ENCODE measurements around the gene ZFYVE1. TPM values are rescaled to one million over a fixed set of nuclear protein-coding genes. Genes with fewer than 3 reads are reported as not detected.
"Not testable (repeated sequence)": the region's sequence is repeated elsewhere in the genome, so short reads cannot be mapped to it uniquely, and the experiment has no call there.

ZFYVE1 gene
- total RNA-seq, 2 experiments from 2014 or later = 13.9 to 14.7 TPM

DNA sequence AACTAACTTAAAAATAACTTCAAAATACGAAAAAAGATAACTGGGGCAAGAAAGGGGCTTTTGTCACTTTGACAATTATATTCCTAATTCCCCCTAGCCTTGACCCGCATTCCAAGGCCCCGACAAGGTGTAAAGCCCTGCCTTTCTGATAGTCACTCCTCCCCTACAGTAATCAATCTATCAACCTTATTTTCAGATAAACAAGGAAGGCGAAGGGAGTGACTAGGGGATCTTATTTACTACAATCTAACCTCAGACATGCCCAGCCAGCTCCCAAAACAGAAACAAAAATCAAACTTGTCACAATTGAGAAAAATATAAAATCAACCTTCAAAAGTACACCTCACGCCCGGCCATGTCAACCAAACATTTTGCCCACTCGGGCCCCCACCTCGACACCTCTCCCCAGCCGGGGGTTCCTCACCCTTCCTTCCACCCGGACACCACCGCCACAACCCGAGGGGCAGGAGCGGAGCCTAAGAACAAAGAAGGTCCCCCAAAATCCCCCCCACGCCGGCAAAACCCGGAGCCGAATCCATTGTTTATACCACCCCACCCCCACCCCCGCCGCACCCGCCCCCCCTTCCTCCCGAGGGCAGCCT is 562 bp downstream of the ZFYVE1 start:
- DNase-seq = no peak
- no peaks in the 10 kb centered on the region for H3K27me3 Mint-ChIP-seq
- peaks cover 44% of the 10 kb centered on the region for H3K4me1 Mint-ChIP-seq
- H3K9me3 Mint-ChIP-seq (ENCODE audit: low read depth) = no peaks in the 10 kb centered on the region
- CTCF ChIA-PET = interaction anchor here (0.8 to 2.9 kb wide), 7 partner anchors 12 to 509 kb away, joined by 3 to 8 read pairs (median 3); partner anchors contain the start of gene RBM25
- peak overlapping the region; percentile 92 for H3K4me3 Mint-ChIP-seq
- no peak for ATAC-seq
- peaks cover 28% of the 10 kb centered on the region for H3K36me3 Mint-ChIP-seq
- peak overlapping the region; percentile 81 for H3K27ac Mint-ChIP-seq

DNA sequence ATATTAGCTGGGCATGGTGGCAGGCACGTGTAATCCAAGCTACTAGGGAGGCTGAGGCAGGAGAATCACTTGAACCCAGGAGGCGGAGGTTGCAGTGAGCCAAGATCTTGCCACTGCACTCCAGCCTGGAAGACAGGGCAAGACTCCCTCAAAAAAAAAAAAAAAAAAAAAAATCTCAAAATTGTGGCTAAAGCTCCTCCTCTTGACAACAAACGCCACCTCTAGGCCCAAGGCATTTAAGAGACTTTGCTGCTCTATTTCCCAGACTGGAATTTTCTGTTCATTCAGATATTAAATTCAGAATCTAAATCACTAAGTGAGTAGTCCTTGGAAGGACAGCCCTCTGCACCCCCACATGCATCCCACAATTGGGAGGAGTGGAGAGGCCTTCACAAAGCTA is 1.4 kb downstream of the ZFYVE1 start:
- H3K36me3 Mint-ChIP-seq = peaks cover 29% of the 10 kb centered on the region
- CTCF ChIA-PET = interaction anchor here (1.1 kb wide), 1 partner anchor 11 kb away, joined by 3 read pairs; no protein-coding TSS in a partner anchor
- DNase-seq = no peak
- no peaks in the 10 kb centered on the region for H3K9me3 Mint-ChIP-seq (ENCODE audit: low read depth)
- H3K4me3 Mint-ChIP-seq = no peak overlapping the region
- no peak overlapping the region for H3K27ac Mint-ChIP-seq
- peaks cover 44% of the 10 kb centered on the region for H3K4me1 Mint-ChIP-seq
- ATAC-seq = no peak
- H3K27me3 Mint-ChIP-seq = no peaks in the 10 kb centered on the region

DNA sequence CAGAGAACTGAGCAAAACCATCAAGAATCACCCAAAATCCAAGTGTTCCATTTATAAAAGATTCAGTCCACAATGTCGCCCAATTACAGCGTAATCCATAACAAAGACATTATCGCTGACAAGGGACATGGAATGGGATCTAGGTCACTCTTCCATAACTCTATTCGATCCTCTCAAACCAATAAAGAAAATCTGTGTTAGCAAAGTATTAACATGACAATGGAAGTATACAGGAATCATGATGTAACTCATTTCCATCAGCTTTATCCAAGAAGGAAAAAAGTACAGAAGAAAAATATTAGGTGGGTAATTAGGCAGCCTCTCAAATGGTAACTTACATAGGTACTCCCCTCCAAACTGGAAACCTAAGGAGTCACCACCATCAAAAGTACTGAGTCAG is 4.9 kb downstream of the ZFYVE1 start:
- no peak overlapping the region for H3K4me3 Mint-ChIP-seq
- no peak for ATAC-seq
- CTCF ChIA-PET = no interaction called here
- peaks cover 45% of the 10 kb centered on the region for H3K36me3 Mint-ChIP-seq
- H3K9me3 Mint-ChIP-seq (ENCODE audit: low read depth) = no peaks in the 10 kb centered on the region
- no peak overlapping the region for H3K27ac Mint-ChIP-seq
- H3K27me3 Mint-ChIP-seq = no peaks in the 10 kb centered on the region
- H3K4me1 Mint-ChIP-seq = peaks cover 38% of the 10 kb centered on the region
- no peak for DNase-seq

DNA sequence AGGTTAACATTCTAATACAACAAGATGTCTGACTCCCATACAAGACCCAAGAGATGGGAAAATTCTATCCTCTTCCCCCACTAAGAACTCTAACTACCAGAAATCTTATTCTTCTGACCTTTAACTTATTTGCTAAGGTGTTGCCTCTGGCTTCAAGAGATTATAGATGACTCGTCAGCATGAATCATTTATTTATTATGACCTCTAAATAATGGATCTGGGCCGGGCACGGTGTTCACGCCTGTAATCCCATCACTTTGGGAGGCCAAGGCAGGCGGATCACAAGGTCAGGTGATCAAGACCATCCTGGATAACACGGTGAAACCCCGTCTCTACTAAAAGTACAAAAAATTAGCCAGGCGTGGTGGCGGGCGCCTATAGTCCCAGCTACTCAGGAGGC is 10.9 kb downstream of the ZFYVE1 start:
- H3K27me3 Mint-ChIP-seq; H3K9me3 Mint-ChIP-seq (ENCODE audit: low read depth); CTCF ChIA-PET; H3K27ac Mint-ChIP-seq; DNase-seq; H3K4me3 Mint-ChIP-seq; ATAC-seq: not testable (repeated sequence)
- H3K36me3 Mint-ChIP-seq = peaks cover 44% of the 10 kb centered on the region
- H3K4me1 Mint-ChIP-seq = peaks cover 31% of the 10 kb centered on the region

DNA sequence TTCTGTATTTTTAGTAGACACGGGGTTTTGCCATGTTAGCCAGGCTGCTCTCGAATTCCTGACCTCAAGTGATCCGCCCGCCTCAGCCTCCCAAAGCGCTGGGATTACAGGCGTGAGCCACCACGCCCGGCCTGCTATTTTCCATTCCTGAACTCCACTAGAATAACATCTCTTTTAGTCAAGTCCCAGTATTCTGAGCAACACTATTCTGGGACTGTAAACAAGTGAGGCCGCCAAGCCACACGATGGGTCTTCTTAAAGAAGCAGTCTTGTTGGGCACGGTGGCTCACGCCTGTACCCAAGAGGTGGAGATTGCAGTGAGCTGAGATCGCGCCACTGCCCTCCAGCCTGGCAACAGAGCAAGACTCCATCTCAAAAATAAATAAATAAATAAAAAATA is 11.4 kb downstream of the ZFYVE1 start:
- Mint-ChIP-seq H3K4me1 (peaks cover 31% of the 10 kb centered on the region), H3K36me3 (peaks cover 44% of the 10 kb centered on the region)
- DNase-seq; H3K4me3 Mint-ChIP-seq; ATAC-seq; CTCF ChIA-PET; H3K9me3 Mint-ChIP-seq (ENCODE audit: low read depth); H3K27ac Mint-ChIP-seq; H3K27me3 Mint-ChIP-seq: not testable (repeated sequence)

DNA sequence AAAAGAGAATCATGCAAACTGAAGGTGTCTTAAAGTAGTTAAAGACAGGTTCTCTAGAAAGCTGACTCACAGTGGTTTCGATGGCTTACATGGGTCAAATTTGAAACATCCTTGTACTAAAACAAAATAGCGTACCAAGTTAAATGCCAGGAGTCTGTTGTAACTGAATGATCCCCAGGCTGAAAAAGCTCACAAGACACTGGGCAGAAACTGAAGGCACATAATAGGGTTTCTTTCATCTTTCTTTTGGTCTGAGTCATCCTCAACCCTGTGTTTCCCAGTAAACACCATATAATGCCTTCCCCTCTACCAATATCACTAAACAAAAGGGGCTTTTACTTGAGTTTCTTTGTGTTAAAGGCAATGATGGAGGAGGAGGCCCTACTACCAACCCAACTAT is 12.8 kb downstream of the ZFYVE1 start:
- H3K9me3 Mint-ChIP-seq (ENCODE audit: low read depth) = no peaks in the 10 kb centered on the region
- peaks cover 44% of the 10 kb centered on the region for H3K36me3 Mint-ChIP-seq
- DNase-seq (peak; percentile 46), ATAC-seq (peak; percentile 89)
- CTCF ChIA-PET = interaction anchor here (1.0 to 1.7 kb wide), 3 partner anchors 12 to 77 kb away, joined by 3 read pairs; partner anchors contain the start of gene RBM25
- H3K4me1 Mint-ChIP-seq = peaks cover 31% of the 10 kb centered on the region
- H3K27ac Mint-ChIP-seq = peak overlapping the region; percentile 71
- no peak overlapping the region for H3K4me3 Mint-ChIP-seq
- H3K27me3 Mint-ChIP-seq = no peaks in the 10 kb centered on the region

DNA sequence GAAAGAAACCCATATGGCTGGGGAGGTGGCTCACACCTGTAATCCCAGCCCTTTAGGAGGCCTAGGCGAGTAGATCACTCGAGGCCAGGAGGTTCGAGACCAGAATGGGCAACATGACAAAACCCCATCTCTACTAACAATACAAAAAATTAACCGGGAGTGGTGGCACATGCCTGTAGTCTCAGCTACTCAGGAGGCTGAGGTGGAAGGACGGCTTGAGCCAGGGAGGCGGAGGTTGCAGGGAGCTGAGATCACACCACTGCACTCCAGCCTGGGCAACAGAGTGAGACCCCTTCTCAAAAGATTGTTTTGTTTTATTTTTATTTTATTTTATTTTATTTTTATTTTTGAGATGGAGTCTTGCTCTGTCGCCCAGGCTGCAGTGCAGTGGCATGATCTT is 15.7 kb downstream of the ZFYVE1 start:
- DNase-seq; H3K4me3 Mint-ChIP-seq; H3K9me3 Mint-ChIP-seq (ENCODE audit: low read depth); H3K27me3 Mint-ChIP-seq; ATAC-seq; H3K27ac Mint-ChIP-seq: not testable (repeated sequence)
- Mint-ChIP-seq H3K4me1 (peaks cover 27% of the 10 kb centered on the region), H3K36me3 (peaks cover 41% of the 10 kb centered on the region)
- CTCF ChIA-PET = interaction anchor here (0.7 kb wide), 1 partner anchor 62 kb away, joined by 3 read pairs; no protein-coding TSS in a partner anchor

DNA sequence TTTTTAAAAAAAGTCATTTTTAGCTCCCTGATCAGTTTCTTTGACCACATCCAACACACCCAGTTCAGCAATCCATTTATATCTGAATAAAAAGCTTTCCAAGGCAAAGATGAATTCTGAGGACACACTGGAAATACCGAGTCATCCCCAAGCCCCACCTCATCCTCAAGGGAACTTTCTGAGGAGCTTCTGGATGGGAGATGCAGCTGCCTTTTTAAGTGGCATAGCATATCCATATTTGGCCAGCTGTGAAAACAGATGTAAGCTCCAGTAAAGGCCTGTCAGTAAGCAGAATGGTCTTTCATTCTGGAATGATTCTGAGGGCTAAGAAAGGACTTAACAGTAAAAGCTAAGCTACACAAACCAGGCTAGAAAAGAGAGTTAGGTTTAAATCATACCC is 18.4 kb downstream of the ZFYVE1 start:
- Mint-ChIP-seq H3K36me3 (peaks cover 27% of the 10 kb centered on the region), H3K4me1 (peaks cover 8% of the 10 kb centered on the region), H3K9me3 (ENCODE audit: low read depth) (no peaks in the 10 kb centered on the region), H3K4me3 (no peak overlapping the region), H3K27ac (no peak overlapping the region), H3K27me3 (no peaks in the 10 kb centered on the region)
- CTCF ChIA-PET = no interaction called here
- DNase-seq (no peak), ATAC-seq (no peak)

DNA sequence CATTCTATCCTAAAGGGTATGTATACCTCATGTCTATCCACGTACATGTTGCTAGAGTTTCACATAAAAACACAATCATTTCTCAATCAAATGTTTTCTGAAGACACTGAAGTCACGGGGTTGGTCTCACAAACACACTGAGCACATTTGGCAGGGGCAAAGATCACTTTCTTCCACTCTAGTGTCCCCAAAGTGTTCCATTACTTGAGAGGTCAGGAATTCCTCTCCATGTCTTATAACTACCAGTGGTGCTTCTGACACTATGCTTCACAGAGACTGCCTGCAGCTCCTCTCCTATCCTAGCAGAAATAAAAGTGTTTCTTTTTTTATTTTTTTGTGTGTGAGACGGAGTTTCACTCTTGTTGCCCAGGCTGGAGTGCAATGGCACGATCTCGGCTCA is 19.1 kb downstream of the ZFYVE1 start:
- no peaks in the 10 kb centered on the region for H3K9me3 Mint-ChIP-seq (ENCODE audit: low read depth)
- H3K27ac Mint-ChIP-seq = no peak overlapping the region
- H3K4me3 Mint-ChIP-seq = no peak overlapping the region
- ATAC-seq = no peak
- CTCF ChIA-PET = interaction anchor here (1.1 kb wide), 1 partner anchor 32 kb away, joined by 3 read pairs; no protein-coding TSS in a partner anchor
- H3K36me3 Mint-ChIP-seq = peaks cover 23% of the 10 kb centered on the region
- peaks cover 3% of the 10 kb centered on the region for H3K4me1 Mint-ChIP-seq
- DNase-seq = no peak
- H3K27me3 Mint-ChIP-seq = no peaks in the 10 kb centered on the region

DNA sequence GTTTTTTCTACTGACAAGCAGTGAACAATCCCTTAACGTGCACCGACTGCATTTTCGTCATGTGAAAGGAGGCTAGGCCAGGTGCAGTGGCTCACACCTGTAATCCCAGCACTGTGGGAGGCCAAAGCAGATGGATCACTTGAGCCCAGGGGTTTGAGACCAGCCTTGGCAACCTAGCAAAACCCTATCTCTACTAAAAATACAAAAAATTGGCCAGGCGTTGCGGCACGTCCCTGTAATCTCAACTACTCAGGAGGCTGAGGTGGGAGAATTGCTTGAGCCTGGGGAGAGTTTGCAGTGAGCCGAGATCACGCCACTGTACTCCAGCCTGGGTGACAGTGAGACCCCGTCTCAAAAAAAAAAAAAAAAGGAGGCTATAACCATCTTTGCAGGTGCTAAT is 22.3 kb downstream of the ZFYVE1 start:
- H3K4me1 Mint-ChIP-seq; CTCF ChIA-PET; H3K27ac Mint-ChIP-seq; H3K4me3 Mint-ChIP-seq; ATAC-seq; H3K9me3 Mint-ChIP-seq (ENCODE audit: low read depth); H3K27me3 Mint-ChIP-seq; DNase-seq: not testable (repeated sequence)
- peaks cover 15% of the 10 kb centered on the region for H3K36me3 Mint-ChIP-seq

DNA sequence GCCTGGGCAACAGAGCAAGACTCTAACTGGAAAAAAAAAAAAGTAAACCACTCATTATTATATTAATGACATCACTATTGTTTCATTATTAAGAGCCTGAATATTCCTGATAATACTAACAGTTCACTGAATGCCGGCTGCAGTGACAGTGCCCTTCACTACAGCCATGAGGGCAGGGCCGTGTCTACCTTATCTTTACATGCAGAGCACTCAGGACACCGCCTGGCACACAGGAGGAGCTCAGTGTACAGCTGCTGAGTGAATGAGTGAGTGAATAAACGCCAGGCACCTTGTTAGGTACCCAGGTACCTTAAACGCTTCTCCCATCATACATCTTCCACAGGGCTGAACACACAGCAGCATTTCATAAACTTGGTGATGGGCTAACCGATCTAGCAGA is 23.2 kb downstream of the ZFYVE1 start:
- peaks cover 3% of the 10 kb centered on the region for H3K4me1 Mint-ChIP-seq
- H3K9me3 Mint-ChIP-seq (ENCODE audit: low read depth) = no peaks in the 10 kb centered on the region
- peaks cover 7% of the 10 kb centered on the region for H3K36me3 Mint-ChIP-seq
- H3K27me3 Mint-ChIP-seq = no peaks in the 10 kb centered on the region
- DNase-seq (no peak), ATAC-seq (no peak)
- no peak overlapping the region for H3K4me3 Mint-ChIP-seq
- H3K27ac Mint-ChIP-seq = no peak overlapping the region
- CTCF ChIA-PET = no interaction called here

DNA sequence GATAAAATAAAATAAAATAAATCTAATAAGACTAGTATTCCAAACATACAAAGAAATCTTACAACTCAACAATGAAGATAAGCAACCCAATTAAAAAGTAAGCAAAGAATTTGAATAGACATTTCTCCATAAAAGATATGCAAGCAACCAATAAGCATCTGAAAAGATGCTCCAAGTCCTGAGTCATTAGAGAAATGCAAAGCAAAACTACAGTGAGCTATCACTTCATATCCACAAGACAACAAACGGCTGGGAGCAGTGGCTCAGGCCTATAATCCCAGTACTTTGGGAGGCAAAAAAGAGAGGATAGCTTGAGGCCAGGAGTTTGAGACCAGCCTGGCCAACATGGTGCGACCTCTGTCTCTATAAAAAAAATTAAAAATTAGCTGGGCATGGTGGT is 26.8 kb downstream of the ZFYVE1 start:
- DNase-seq (no peak), ATAC-seq (no peak)
- H3K27ac Mint-ChIP-seq = no peak overlapping the region
- CTCF ChIA-PET = interaction anchor here (1.0 kb wide), 1 partner anchor 472 kb away, joined by 6 read pairs; no protein-coding TSS in a partner anchor
- no peaks in the 10 kb centered on the region for H3K27me3 Mint-ChIP-seq
- H3K4me3 Mint-ChIP-seq = no peak overlapping the region
- no peaks in the 10 kb centered on the region for H3K9me3 Mint-ChIP-seq (ENCODE audit: low read depth)
- peaks cover 3% of the 10 kb centered on the region for H3K4me1 Mint-ChIP-seq
- peaks cover 23% of the 10 kb centered on the region for H3K36me3 Mint-ChIP-seq

DNA sequence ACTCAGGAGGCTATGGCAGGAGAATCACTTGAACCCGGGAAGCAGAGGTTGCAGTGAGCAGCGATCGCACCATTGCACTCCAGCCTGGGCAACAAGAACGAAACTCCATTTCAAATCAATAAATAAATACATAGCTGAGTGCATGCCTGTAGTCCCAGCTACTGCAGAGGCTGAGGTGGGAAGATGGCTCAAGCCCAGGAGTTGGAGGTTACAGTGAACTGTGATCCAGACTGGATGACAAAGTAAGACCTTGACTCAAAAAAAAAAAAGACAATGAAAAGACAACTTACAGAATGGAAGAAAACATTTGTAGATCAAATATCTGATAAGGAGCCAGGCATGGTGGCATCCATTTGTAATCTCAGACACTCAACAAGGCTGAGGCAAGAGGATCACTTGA is 27.6 kb downstream of the ZFYVE1 start:
- ATAC-seq (no peak), DNase-seq (no peak)
- Mint-ChIP-seq H3K36me3 (peaks cover 23% of the 10 kb centered on the region), H3K9me3 (ENCODE audit: low read depth) (no peaks in the 10 kb centered on the region), H3K4me3 (no peak overlapping the region), H3K4me1 (peaks cover 3% of the 10 kb centered on the region), H3K27ac (no peak overlapping the region), H3K27me3 (no peaks in the 10 kb centered on the region)
- CTCF ChIA-PET = no interaction called here

DNA sequence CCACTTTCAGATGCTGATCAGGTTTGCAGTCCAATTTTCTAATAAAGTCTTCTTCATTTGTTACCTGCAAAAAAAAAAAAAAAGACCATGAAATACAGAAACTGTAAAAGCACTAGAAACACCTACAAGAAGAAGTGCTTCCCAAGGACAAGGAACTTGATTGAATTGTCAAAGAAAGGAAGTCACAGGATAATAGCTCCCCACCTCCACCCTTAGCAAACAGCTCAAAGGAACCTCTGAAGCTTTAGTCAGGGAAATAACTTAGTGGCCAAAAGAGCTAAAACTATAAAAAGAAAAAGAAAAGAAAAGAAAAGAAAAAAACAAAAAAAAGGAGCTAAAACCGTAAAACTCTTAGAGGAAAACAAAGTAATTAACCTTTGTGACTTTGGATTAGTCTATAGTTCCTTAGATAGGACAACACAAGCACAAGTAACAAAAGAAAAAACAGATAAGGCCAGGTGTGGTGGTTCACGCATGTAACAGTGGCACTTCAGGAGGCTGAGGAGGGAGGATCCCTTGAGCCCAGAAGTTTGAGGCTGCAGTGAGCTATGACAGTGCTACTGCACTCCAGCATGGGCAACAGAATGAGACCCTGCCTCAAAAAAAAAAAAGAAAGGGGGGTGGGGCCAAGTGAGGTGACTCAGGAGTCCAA is 28.5 kb downstream of the ZFYVE1 start:
- H3K36me3 Mint-ChIP-seq = peaks cover 23% of the 10 kb centered on the region
- no peak overlapping the region for H3K27ac Mint-ChIP-seq
- CTCF ChIA-PET = no interaction called here
- peaks cover 3% of the 10 kb centered on the region for H3K4me1 Mint-ChIP-seq
- ATAC-seq (no peak), DNase-seq (no peak)
- no peaks in the 10 kb centered on the region for H3K9me3 Mint-ChIP-seq (ENCODE audit: low read depth)
- H3K4me3 Mint-ChIP-seq = no peak overlapping the region
- H3K27me3 Mint-ChIP-seq = no peaks in the 10 kb centered on the region

Measured in activated CD8-positive, alpha-beta memory T cell treated with anti-CD3 and anti-CD28 coated beads, Interleukin-2, amount 10 ng/mL, durations not matched to agents 7 days and 5 days (primary cell).